ENCODE data around the gene LRRC66. TPM values are rescaled to one million over a fixed set of nuclear protein-coding genes. Genes with fewer than 3 reads are reported as not detected.

Gene LRRC66
- total RNA-seq (2013): not detected
- polyA plus RNA-seq (under 1 TPM in 1 of 3 donors, not detected in 2; 0.03 TPM), polyA minus RNA-seq (not detected in 2 replicates), total RNA-seq (0 to 1.4 (median 0.06) reads per million in 11 experiments)

- Mint-ChIP-seq H3K9me3 (no peaks in the 10 kb centered on the region), H3K4me1 (peaks cover 20% of the 10 kb centered on the region), H3K27ac (peak within 1 kb of the TSS; percentile 45 to 83 (median 65)), H3K27me3 (ENCODE audit: low read depth in 3 of 3) (no peaks in the 10 kb centered on the region), H3K4me3 (no peak within 1 kb of the TSS), H3K36me3 (no peaks in the 10 kb centered on the region)
- H3K4me1 ChIP-seq (ENCODE audit: control insufficient read depth in 1 of 2, insufficient read depth in 2 of 2, low read length in 2 of 2): peaks cover 13 to 21% of the 10 kb centered on the region in 2 donors
- no peaks in the 10 kb centered on the region for H3K36me3 ChIP-seq (replicated peaks in 1 of 2; ENCODE audit: control insufficient read depth in 1 of 2, insufficient read depth in 2 of 2, low read length in 2 of 2)
- peak within 1 kb of the TSS; percentile 1 for H3K4me2 ChIP-seq (replicated peaks; ENCODE audit: extremely low read depth, low read length, poor library complexity, severe bottlenecking)
- no peaks in the 10 kb centered on the region for H3K79me2 ChIP-seq (ENCODE audit: insufficient read depth, low read length)
- no peaks in the 10 kb centered on the region for H3K9me3 ChIP-seq (replicated peaks in 1 of 2; ENCODE audit: control insufficient read depth in 1 of 2, insufficient read depth in 1 of 2, low read length in 2 of 2)
- H2AFZ ChIP-seq (ENCODE audit: insufficient read depth, low read depth, low read length, poor library complexity, severe bottlenecking): peak within 1 kb of the TSS; percentile 46
- H4K20me1 ChIP-seq (ENCODE audit: insufficient read depth, low read length): no peaks in the 10 kb centered on the region
- H3K27ac ChIP-seq (ENCODE audit: low read depth in 1 of 2, low read length in 2 of 2): peak within 1 kb of the TSS; percentile 49 to 81
- no peak within 1 kb of the TSS for H3K9ac ChIP-seq (ENCODE audit: insufficient read depth, low read length, poor library complexity, severe bottlenecking)
- DNase-seq: peak in 1 of 3 donors; percentile 12
- 92% methylated on average over 2 of the region's 6 CpGs for WGBS (ENCODE audit: insufficient coverage)
- no peaks in the 10 kb centered on the region for H3K27me3 ChIP-seq (ENCODE audit: control insufficient read depth in 2 of 2, insufficient read depth in 2 of 2, low read length in 2 of 2)
- H3K4me3 ChIP-seq (replicated peaks in 1 of 3; ENCODE audit: low read depth in 2 of 3, low read length in 3 of 3): peak within 1 kb of the TSS in 1 of 3 experiments; percentile 23
- TF ChIP-seq CTCF (IDR thresholded peaks at IDR 0.05): no peak
- intact Hi-C loops (cut with micrococcal nuclease): loop anchor here in 1 of 2 donors (5.0 kb wide), 1 partner anchor 133 kb away; no protein-coding TSS in a partner anchor
Measured at GRCh38 chr4:52019936-52020657, at the start of gene LRRC66. LRRC66 (minus strand) TSS chr4:52020363; CDS start chr4:52017613, 2,750 bp downstream.

- Histone ChIP-seq H3K9ac (ENCODE audit: insufficient read depth, low read length, poor library complexity, severe bottlenecking) (no peak overlapping the region), H3K4me2 (replicated peaks; ENCODE audit: extremely low read depth, low read length, poor library complexity, severe bottlenecking) (no peak overlapping the region), H3K27me3 (ENCODE audit: control insufficient read depth in 2 of 2, insufficient read depth in 2 of 2, low read length in 2 of 2) (peaks cover 13 to 14% of the 10 kb centered on the region in 2 donors), H3K36me3 (replicated peaks in 1 of 2; ENCODE audit: control insufficient read depth in 1 of 2, insufficient read depth in 2 of 2, low read length in 2 of 2) (no peaks in the 10 kb centered on the region), H2AFZ (ENCODE audit: insufficient read depth, low read depth, low read length, poor library complexity, severe bottlenecking) (no peak overlapping the region), H3K4me3 (replicated peaks in 1 of 3; ENCODE audit: low read depth in 2 of 3, low read length in 3 of 3) (no peak overlapping the region), H3K27ac (ENCODE audit: low read depth in 1 of 2, low read length in 2 of 2) (no peak overlapping the region), H3K9me3 (replicated peaks in 1 of 2; ENCODE audit: control insufficient read depth in 1 of 2, insufficient read depth in 1 of 2, low read length in 2 of 2) (no peaks in the 10 kb centered on the region), H4K20me1 (ENCODE audit: insufficient read depth, low read length) (no peaks in the 10 kb centered on the region), H3K79me2 (ENCODE audit: insufficient read depth, low read length) (no peaks in the 10 kb centered on the region), H3K4me1 (ENCODE audit: control insufficient read depth in 1 of 2, insufficient read depth in 2 of 2, low read length in 2 of 2) (no peaks in the 10 kb centered on the region)
- intact Hi-C loops (cut with micrococcal nuclease): no loop called here
- no peak for DNase-seq
- Mint-ChIP-seq H3K4me1 (no peaks in the 10 kb centered on the region), H3K36me3 (no peaks in the 10 kb centered on the region), H3K4me3 (no peak overlapping the region), H3K27ac (no peak overlapping the region), H3K27me3 (ENCODE audit: low read depth in 3 of 3) (peaks cover 13 to 26% (median 20%) of the 10 kb centered on the region in 3 donors), H3K9me3 (peaks cover 0 to 20% (median 6%) of the 10 kb centered on the region in 7 donors)
- no CpG with 5 or more reads among the region's 1 CpG for WGBS (ENCODE audit: insufficient coverage)
- TF ChIP-seq CTCF (IDR thresholded peaks at IDR 0.05): no peak
Measured at GRCh38 chr4:52069571-52069970, 49.4 kb upstream of the LRRC66 start.
